SK-N-SH (cell line): Measurements from ENCODE around the gene ZNF217. TPM values are rescaled to one million over a fixed set of nuclear protein-coding genes. Genes with fewer than 3 reads are reported as not detected.

Source experiments
- CTCF ChIA-PET: fragments of 300-600, 350-600 bp; formaldehyde crosslinking; extraction: SDS; loops from one replicate; lab custom pipeline; 2021; lab: Yijun Ruan, JAX
- POLR2A ChIA-PET: fragments of 350-600 bp; sonication (Branson Sonifier 250); formaldehyde crosslinking; extraction: SDS; loops from one replicate; lab custom pipeline; 2020; ENCODE audit warnings: antibody characterized with exemption, inconsistent platforms; lab: Yijun Ruan, JAX
- DNase-seq: peaks from one replicate; pipeline ENCODE4 v3.0.0; 2012
- H2AFZ ChIP-seq: fragments of 200-600 bp; sonication (generic); 2 replicates; pipeline ENCODE4 v1.8.1; 2016; ENCODE audit warnings: antibody characterized with exemption, mild to moderate bottlenecking, low read depth
- H3F3A ChIP-seq: fragments of 200-600 bp; sonication (generic); replicated peaks from 2 replicates; pipeline ENCODE3; 2016; ENCODE audit warnings: antibody characterized with exemption, mild to moderate bottlenecking; ENCODE audit not compliant: insufficient read depth
- H3K27ac ChIP-seq, 2 experiments: fragments of 200-500 bp in 1 of 2; fragments of 200-600 bp in 1 of 2; sonication (Bioruptor generic) in 1 of 2; sonication (generic), shearing (Covaris generic) in 1 of 2; 2 replicates each; pipeline versions ENCODE4 v1.5.1 to v1.6.1; 2014 to 2016; ENCODE audit warnings: low read depth in 2 of 2, inconsistent platforms in 1 of 2, low read length in 1 of 2, mild to moderate bottlenecking in 1 of 2, mixed read lengths in 1 of 2
- H3K27me3 ChIP-seq: fragments of 200-600 bp; sonication (generic), shearing (Covaris generic); 2 replicates; pipeline ENCODE4 v1.6.1; 2016; ENCODE audit warnings: mixed run types; ENCODE audit not compliant: insufficient read depth
- H3K36me3 ChIP-seq, 2 experiments: fragments of 200-500 bp in 1 of 2; fragments of 200-600 bp in 1 of 2; sonication (Bioruptor generic) in 1 of 2; sonication (generic) in 1 of 2; replicated peaks in 1 of 2; 2 replicates each; pipeline versions ENCODE3 to v1.5.1; 2014 to 2016; ENCODE audit warnings: low read length in 1 of 2, mild to moderate bottlenecking in 1 of 2; ENCODE audit not compliant: insufficient read depth in 2 of 2, control insufficient read depth in 1 of 2
- H3K4me1 ChIP-seq, 2 experiments: fragments of 200-500 bp in 1 of 2; fragments of 200-600 bp in 1 of 2; sonication (Bioruptor generic) in 1 of 2; sonication (generic), shearing (Covaris generic) in 1 of 2; 2 replicates each; pipeline versions ENCODE4 v1.5.1 to v1.6.1; 2014 to 2016; ENCODE audit warnings: low read depth in 1 of 2, low read length in 1 of 2, mixed run types in 1 of 2; ENCODE audit not compliant: insufficient read depth in 2 of 2, control insufficient read depth in 1 of 2
- H3K4me2 ChIP-seq: fragments of 200-600 bp; sonication (generic), shearing (Covaris generic); 2 replicates; pipeline ENCODE4 v1.6.1; 2017; ENCODE audit warnings: mixed run types
- H3K4me3 ChIP-seq, 2 experiments: fragments of 200-500 bp in 1 of 2; fragments of 200-600 bp in 1 of 2; sonication (Bioruptor generic) in 1 of 2; sonication (generic), shearing (Covaris generic) in 1 of 2; 2 replicates each; pipeline versions ENCODE4 v1.5.1 to v1.8.1; 2014 to 2016; ENCODE audit warnings: low read depth in 2 of 2, inconsistent platforms in 1 of 2, low read length in 1 of 2, mild to moderate bottlenecking in 1 of 2, mixed read lengths in 1 of 2, moderate library complexity in 1 of 2
- H3K79me2 ChIP-seq: fragments of 200-600 bp; sonication (generic); 2 replicates; pipeline ENCODE4 v1.8.1; 2017; ENCODE audit warnings: mild to moderate bottlenecking; ENCODE audit not compliant: insufficient read depth
- H3K9ac ChIP-seq: fragments of 200-600 bp; sonication (generic); 2 replicates; pipeline ENCODE4 v1.6.1; 2017; ENCODE audit warnings: mixed run types
- H3K9me2 ChIP-seq: fragments of 200-600 bp; sonication (generic); 2 replicates; pipeline ENCODE4 v1.6.1; 2017; ENCODE audit warnings: mixed run types
- H3K9me3 ChIP-seq: fragments of 200-600 bp; sonication (generic); 2 replicates; pipeline ENCODE4 v1.6.1; 2017; ENCODE audit warnings: mixed run types, mild to moderate bottlenecking, moderate library complexity
- H4K20me1 ChIP-seq: fragments of 200-600 bp; sonication (generic); 2 replicates; pipeline ENCODE4 v1.6.1; 2017; ENCODE audit warnings: mild to moderate bottlenecking, mixed run types; ENCODE audit not compliant: insufficient read depth
- EP300 ChIP-seq, 2 experiments: IDR thresholded peaks; 2 replicates each; pipeline versions ENCODE4 v1.4.0 to v1.6.1; 2012; ENCODE audit warnings: borderline replicate concordance in 1 of 2, low read depth in 1 of 2, low read length in 1 of 2
- EZH2phosphoT487 ChIP-seq: fragments of 200-600 bp; sonication (generic); IDR thresholded peaks from 2 replicates; pipeline ENCODE4 v1.6.1; 2017; ENCODE audit warnings: low read depth, mixed run types, mild to moderate bottlenecking, antibody characterized with exemption, moderate library complexity, borderline replicate concordance
- FOSL2 ChIP-seq: IDR thresholded peaks from 2 replicates; pipeline ENCODE4 v1.4.0; 2012; ENCODE audit warnings: low read depth, mild to moderate bottlenecking, moderate library complexity, borderline replicate concordance
- FOXJ3 ChIP-seq: sonication (generic); formaldehyde crosslinking; IDR thresholded peaks from 2 replicates; pipeline ENCODE4 v1.5.1; 2020; ENCODE audit warnings: mild to moderate bottlenecking, missing genetic modification reagents
- FOXM1 ChIP-seq: IDR thresholded peaks from 2 replicates; pipeline ENCODE4 v1.4.0; 2012; ENCODE audit warnings: low read depth, mild to moderate bottlenecking
- GATA2 ChIP-seq: sonication (generic); formaldehyde crosslinking; IDR thresholded peaks from 2 replicates; pipeline ENCODE4 v1.5.0; 2020; ENCODE audit warnings: mild to moderate bottlenecking, missing genetic modification reagents
- JUND ChIP-seq: IDR thresholded peaks from 2 replicates; pipeline ENCODE4 v1.4.0; 2012
- MEF2A ChIP-seq: IDR thresholded peaks from 2 replicates; pipeline ENCODE4 v1.4.0; 2012; ENCODE audit warnings: low read depth, borderline replicate concordance
- NFIC ChIP-seq: IDR thresholded peaks from 2 replicates; pipeline ENCODE4 v1.4.0; 2012; ENCODE audit warnings: borderline replicate concordance
- RAD21 ChIP-seq: IDR thresholded peaks from 2 replicates; pipeline ENCODE4 v1.6.1; 2012; ENCODE audit warnings: mild to moderate bottlenecking, low read length
- RCOR1 ChIP-seq: fragments of 150-350 bp; IDR thresholded peaks from 2 replicates; pipeline ENCODE4 v1.6.1; 2017; ENCODE audit warnings: antibody characterized with exemption, low read length
- REST ChIP-seq: IDR thresholded peaks from 2 replicates; pipeline ENCODE4 v1.6.1; 2012; ENCODE audit warnings: mild to moderate bottlenecking, low read depth, low read length, moderate library complexity
- RFX5 ChIP-seq: IDR thresholded peaks from 2 replicates; pipeline ENCODE4 v1.6.1; 2012; ENCODE audit warnings: mild to moderate bottlenecking, improper control_type of control experiment, low read length
- RXRA ChIP-seq: IDR thresholded peaks from 2 replicates; pipeline ENCODE4 v1.4.0; 2012; ENCODE audit warnings: low read depth, mild to moderate bottlenecking, borderline replicate concordance
- SIN3A ChIP-seq: IDR thresholded peaks from 2 replicates; pipeline ENCODE4 v1.6.1; 2012; ENCODE audit warnings: low read depth, mild to moderate bottlenecking, low read length, moderate library complexity, borderline replicate concordance
- SMC3 ChIP-seq: IDR thresholded peaks from 2 replicates; pipeline ENCODE4 v1.6.1; 2012; ENCODE audit warnings: low read depth, low read length, improper control_type of control experiment
- TEAD4 ChIP-seq: IDR thresholded peaks from 2 replicates; pipeline ENCODE4 v1.4.0; 2012; ENCODE audit warnings: mild to moderate bottlenecking, borderline replicate concordance; ENCODE audit not compliant: insufficient read depth
- USF2 ChIP-seq: fragments of 150-350 bp; IDR thresholded peaks from 2 replicates; pipeline ENCODE4 v1.6.1; 2017; ENCODE audit warnings: antibody characterized with exemption, low read length, low read depth, borderline replicate concordance
- YY1 ChIP-seq: IDR thresholded peaks from 2 replicates; pipeline ENCODE4 v1.4.0; 2012; ENCODE audit warnings: low read depth, mild to moderate bottlenecking
- WGBS: methylation state at CpG from one replicate; pipeline ENCODE4 v1.1.6; 2017; ENCODE audit warnings: low lambda C conversion rate; 5-methylcytosine and 5-hydroxymethylcytosine counted together
- polyA plus RNA-seq, 3 experiments: library from polyadenylated mRNA; depleted of rRNA; stranded (reverse); fragments of >200 nt; gene quantifications; 2 replicates each; pipeline ENCODE4 v1.2.3, GENCODE V29; 2012
- TF ChIP-seq, protein P1 (sequence below): IDR thresholded peaks from 2 replicates; pipeline ENCODE4 v1.4.0; 2012; ENCODE audit warnings: low read depth, borderline replicate concordance
- TF ChIP-seq, protein P2 (sequence below): IDR thresholded peaks from 2 replicates; pipeline ENCODE4; 2012

The ZNF217 gene
- polyA plus RNA-seq, 1 of the 3 experiments (the other 2 are of a cell fraction) = 6.9 TPM

GRCh38 chr20:53578492-53579222 is 15.0 kb downstream of the ZNF217 start (continued):
- TF ChIP-seq, protein P1, sequence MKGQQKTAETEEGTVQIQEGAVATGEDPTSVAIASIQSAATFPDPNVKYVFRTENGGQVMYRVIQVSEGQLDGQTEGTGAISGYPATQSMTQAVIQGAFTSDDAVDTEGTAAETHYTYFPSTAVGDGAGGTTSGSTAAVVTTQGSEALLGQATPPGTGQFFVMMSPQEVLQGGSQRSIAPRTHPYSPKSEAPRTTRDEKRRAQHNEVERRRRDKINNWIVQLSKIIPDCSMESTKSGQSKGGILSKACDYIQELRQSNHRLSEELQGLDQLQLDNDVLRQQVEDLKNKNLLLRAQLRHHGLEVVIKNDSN = no peak
- TF ChIP-seq FOSL2 (no peak), RAD21 (peak; percentile 90), RFX5 (no peak), JUND (no peak), USF2 (no peak)
- TF ChIP-seq, protein P2, sequence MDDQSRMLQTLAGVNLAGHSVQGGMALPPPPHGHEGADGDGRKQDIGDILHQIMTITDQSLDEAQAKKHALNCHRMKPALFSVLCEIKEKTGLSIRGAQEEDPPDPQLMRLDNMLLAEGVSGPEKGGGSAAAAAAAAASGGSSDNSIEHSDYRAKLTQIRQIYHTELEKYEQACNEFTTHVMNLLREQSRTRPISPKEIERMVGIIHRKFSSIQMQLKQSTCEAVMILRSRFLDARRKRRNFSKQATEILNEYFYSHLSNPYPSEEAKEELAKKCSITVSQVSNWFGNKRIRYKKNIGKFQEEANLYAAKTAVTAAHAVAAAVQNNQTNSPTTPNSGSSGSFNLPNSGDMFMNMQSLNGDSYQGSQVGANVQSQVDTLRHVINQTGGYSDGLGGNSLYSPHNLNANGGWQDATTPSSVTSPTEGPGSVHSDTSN = no peak
- TF ChIP-seq, all 33 proteins: peak for 5

DNA sequence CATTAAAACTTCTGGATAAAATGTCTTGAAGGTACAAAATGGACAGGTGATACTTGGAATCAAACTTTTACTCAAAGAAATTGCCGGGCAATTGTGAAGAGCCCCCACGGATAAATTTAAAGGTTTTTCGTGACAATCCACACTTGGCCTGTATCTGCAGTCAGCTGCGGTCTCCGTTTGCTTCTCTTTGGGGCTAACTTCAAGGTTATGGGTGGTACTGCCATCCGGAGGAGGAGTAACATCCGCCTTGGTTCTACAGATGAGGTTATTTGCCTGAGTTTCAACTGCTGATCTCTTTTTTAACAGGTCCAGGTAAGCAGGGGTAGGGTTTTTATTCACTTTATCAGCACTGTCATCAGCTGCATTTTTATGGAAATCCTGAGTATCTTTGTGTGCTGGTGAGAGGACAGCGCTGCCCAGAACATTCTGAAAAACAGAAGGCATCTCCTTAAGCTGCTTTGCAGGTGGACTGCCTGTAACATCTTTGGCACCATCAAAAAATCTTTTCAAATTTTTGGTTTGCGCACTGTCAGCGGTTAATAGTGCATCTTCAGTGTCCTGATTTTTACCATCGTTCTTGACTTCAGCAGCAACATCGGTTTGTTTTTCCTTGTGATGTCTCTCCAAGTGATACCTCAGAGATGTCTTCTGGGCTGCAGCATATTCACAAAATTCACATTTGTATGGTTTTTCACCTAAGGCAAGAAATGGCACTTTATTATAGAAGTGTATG is 16.9 kb downstream of the ZNF217 start:
- 93% methylated on average over 12 of the region's 12 CpGs for WGBS
- Histone ChIP-seq H3K4me2 (no peak overlapping the region), H4K20me1 (peaks cover 68% of the 10 kb centered on the region), H2AFZ (no peak overlapping the region), H3K9me2 (no peaks in the 10 kb centered on the region), H3F3A (peaks cover 58% of the 10 kb centered on the region), H3K9me3 (no peaks in the 10 kb centered on the region), H3K4me3 (no peak overlapping the region), H3K27ac (no peak overlapping the region), H3K9ac (no peak overlapping the region), H3K27me3 (no peaks in the 10 kb centered on the region), H3K79me2 (peaks cover 100% of the 10 kb centered on the region), H3K36me3 (peaks cover 75 to 80% of the 10 kb centered on the region in 2 experiments), H3K4me1 (peaks cover 8 to 31% of the 10 kb centered on the region in 2 experiments; a peak in 3 of 4 replicates)
- ChIA-PET CTCF (interaction anchor here (1.2 to 7.9 kb wide), 4 partner anchors 339 to 485 kb away, joined by 3 to 46 read pairs (median 5); no protein-coding TSS in a partner anchor), POLR2A (no interaction called here)
- DNase-seq = no peak
- TF ChIP-seq SIN3A = no peak
- no peak for TF ChIP-seq RXRA
- no peak for TF ChIP-seq MEF2A
- no peak for TF ChIP-seq GATA2 (CRISPR knock-in tag)
- no peak for TF ChIP-seq EZH2phosphoT487
- no peak for TF ChIP-seq RFX5
- TF ChIP-seq YY1 = no peak
- no peak for TF ChIP-seq EP300 (IDR thresholded peaks at IDR 0.05; ENCODE audit: borderline replicate concordance in 1 of 2, low read depth in 1 of 2, low read length in 1 of 2)
- TF ChIP-seq SMC3 = no peak
- TF ChIP-seq TEAD4 = no peak
- no peak for TF ChIP-seq USF2
- TF ChIP-seq JUND = no peak
- no peak for TF ChIP-seq REST
- TF ChIP-seq FOXJ3 = no peak
- no peak for TF ChIP-seq RCOR1
- no peak for TF ChIP-seq FOSL2
- TF ChIP-seq NFIC = no peak
- TF ChIP-seq FOXM1 = no peak
